Choroid plexus epithelial cell (primary cell): ENCODE results near the gene SUSD4.

Experiments used
- DNase-seq: peaks from one replicate; pipeline ENCODE4 v3.0.0-alpha.2; 2010; ENCODE audit warnings: low read depth
- H3K4me3 ChIP-seq: 2 replicates; pipeline ENCODE4 v1.5.1; 2011; ENCODE audit warnings: low read depth, mild to moderate bottlenecking, control low read depth, low read length, moderate library complexity
- CTCF ChIP-seq: conservative IDR thresholded peaks from 2 replicates; pipeline ENCODE4 v1.5.1; 2011; ENCODE audit warnings: low read depth, mild to moderate bottlenecking, control low read depth, inconsistent platforms, low read length, moderate library complexity

The SUSD4 gene

GRCh38 chr1:223331301-223331700 is 32.7 kb downstream of the SUSD4 start:
- no peak for DNase-seq
- TF ChIP-seq CTCF, result no peak
- no peak overlapping the region for H3K4me3 ChIP-seq

- no peak for TF ChIP-seq CTCF
- H3K4me3 ChIP-seq, result no peak overlapping the region
- DNase-seq, result no peak
Measured at GRCh38 chr1:223330466-223330865, 33.5 kb downstream of the SUSD4 start.

DNA sequence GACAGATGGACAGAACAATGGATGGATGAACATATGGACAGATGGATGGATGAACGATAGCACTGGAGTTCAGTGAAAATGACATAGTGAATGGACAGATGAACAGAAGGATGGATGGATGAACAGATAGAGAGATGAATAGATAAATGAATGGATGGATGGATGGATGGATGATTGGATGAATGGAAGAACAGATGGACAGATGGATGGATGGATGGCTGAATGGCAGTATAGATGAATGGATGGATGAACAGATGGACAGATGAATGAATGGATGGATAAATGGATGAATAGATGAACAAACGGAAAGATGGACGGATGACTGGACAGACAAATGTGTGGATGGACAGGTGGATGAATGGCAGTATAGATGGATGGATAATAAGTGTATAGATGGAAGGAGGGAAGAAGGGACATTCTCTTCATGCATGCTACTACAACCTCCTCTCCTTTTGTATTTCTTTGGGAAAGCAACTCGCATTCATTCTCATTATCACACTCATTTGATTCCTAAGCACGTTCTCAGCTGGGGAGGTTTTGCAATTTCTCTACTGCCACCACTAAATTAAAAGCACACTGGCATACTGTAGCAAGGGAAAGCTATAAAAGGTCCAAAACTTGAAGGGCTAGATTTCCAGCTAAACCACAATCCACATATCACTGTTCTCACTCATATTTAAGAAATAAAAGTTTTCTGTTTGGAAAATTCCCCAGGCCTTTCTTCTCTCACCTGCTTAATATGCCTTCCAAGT is 34.1 kb downstream of the SUSD4 start:
- no peak overlapping the region for H3K4me3 ChIP-seq
- no peak for DNase-seq
- TF ChIP-seq CTCF, result no peak

- no peak for DNase-seq
- no peak for TF ChIP-seq CTCF
- H3K4me3 ChIP-seq, result no peak overlapping the region
Measured at GRCh38 chr1:223329252-223329651, 34.7 kb downstream of the SUSD4 start.

- no peak overlapping the region for H3K4me3 ChIP-seq
- no peak for TF ChIP-seq CTCF
- no peak for DNase-seq
Measured at GRCh38 chr1:223328566-223328965, 35.4 kb downstream of the SUSD4 start.

DNA sequence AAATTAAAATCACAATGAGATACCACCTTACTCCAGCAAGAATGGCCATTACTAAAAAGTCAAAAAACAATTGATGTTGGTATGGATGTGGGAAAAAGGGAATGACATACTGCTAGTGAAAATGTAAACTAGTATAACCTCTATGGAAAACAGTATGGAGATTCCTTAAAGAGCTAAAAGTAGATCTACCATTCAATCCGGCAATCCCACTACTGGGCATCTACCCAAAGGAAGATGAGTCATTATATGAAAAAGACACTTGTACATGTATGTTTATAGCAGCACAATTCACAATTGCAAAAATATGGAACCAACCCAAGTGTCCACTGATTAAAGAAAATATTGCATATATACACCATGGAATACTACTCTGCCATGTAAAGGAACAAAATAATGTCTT is 37.2 kb downstream of the SUSD4 start:
- no peak overlapping the region for H3K4me3 ChIP-seq
- no peak for TF ChIP-seq CTCF
- no peak for DNase-seq
